CD4-positive, alpha-beta T cell treated with Interleukin-17A for 4 hours (primary cell): ENCODE results near the gene MYOCD.

Experiments
- DNase-seq: peaks from one replicate; pipeline ENCODE4 v3.0.0-alpha.2; 2020; ENCODE audit warnings: mixed read lengths

MYOCD gene

GRCh38 chr17:12768255-12768654 lies 102.6 kb downstream of the MYOCD start:
- no peak for DNase-seq

GRCh38 chr17:12769981-12770380 lies 104.3 kb downstream of the MYOCD start:
- no peak for DNase-seq

- DNase-seq, result no peak
Measured at GRCh38 chr17:12773153-12773552, 107.5 kb downstream of the MYOCD start.

GRCh38 chr17:12789075-12789480 lies 123.4 kb downstream of the MYOCD start:
- no peak for DNase-seq

GRCh38 chr17:12789481-12790248 lies 124.0 kb downstream of the MYOCD start, which contains the start of gene ARHGAP44:
Gene ARHGAP44, plus strand, starts transcription at chr17:12789498. Its CDS starts 341 bp downstream, at chr17:12789839.
- no peak for DNase-seq

GRCh38 chr17:12790249-12791106 lies 124.8 kb downstream of the MYOCD start:
- no peak for DNase-seq

- DNase-seq, result no peak
Measured at GRCh38 chr17:12794919-12795532, 129.3 kb downstream of the MYOCD start.

GRCh38 chr17:12800855-12801365 lies 135.2 kb downstream of the MYOCD start:
- no peak for DNase-seq

- DNase-seq, result no peak
Measured at GRCh38 chr17:12806630-12807029, 140.9 kb downstream of the MYOCD start.

- DNase-seq, result no peak
Measured at GRCh38 chr17:12808723-12809122, 143.0 kb downstream of the MYOCD start.

- no peak for DNase-seq
Measured at GRCh38 chr17:12812877-12813276, 147.2 kb downstream of the MYOCD start.

- no peak for DNase-seq
Measured at GRCh38 chr17:12813664-12814063, 148.0 kb downstream of the MYOCD start.

- DNase-seq, result no peak
Measured at GRCh38 chr17:12814718-12815117, 149.0 kb downstream of the MYOCD start.

- DNase-seq, result no peak
Measured at GRCh38 chr17:12815642-12816141, 150.0 kb downstream of the MYOCD start.
